ENCODE results near the gene ANKRD33.

ANKRD33 gene

DNA sequence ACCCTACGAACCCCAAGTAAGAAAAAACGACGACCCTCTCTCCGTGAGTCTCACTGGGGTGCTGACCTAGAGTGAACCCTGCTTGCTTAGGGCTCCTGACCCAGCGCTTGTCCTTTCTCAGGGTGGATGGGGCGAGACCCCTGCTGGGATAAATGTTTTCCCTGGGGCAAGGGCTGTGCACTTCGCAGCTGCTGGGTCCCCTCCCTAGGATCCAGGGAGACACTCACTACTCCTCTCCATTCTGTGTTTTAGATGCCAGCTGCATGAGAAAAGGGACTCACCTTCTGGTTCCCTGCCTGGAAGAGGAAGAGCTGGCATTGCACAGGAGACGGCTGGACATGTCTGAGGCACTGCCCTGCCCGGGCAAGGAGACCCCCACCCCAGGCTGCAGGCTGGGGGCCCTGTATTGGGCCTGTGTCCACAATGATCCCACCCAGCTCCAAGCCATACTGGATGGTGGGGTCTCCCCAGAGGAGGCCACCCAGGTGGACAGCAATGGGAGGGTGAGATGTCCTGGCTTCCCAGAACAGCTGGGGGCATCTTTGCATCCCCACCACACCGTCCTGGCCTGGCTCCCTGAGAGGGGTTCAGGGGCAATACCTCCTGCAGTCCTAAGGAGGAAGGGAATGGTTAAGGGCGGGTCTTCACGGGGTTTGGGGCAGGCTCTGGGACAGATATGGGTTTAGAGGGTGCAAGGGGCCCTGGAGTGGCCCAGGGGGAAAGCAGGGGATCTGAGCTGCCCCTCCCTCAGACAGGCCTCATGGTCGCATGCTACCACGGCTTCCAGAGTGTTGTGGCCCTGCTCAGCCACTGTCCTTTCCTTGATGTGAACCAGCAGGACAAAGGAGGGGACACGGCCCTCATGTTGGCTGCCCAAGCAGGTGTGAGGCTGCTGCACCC lies 663 bp downstream of the ANKRD33 start:
- no peak overlapping the region for H3K27ac ChIP-seq (ENCODE audit: low read length)
- no peak overlapping the region for H2AFZ ChIP-seq (ENCODE audit: low read length)
- no peak for DNase-seq

DNA sequence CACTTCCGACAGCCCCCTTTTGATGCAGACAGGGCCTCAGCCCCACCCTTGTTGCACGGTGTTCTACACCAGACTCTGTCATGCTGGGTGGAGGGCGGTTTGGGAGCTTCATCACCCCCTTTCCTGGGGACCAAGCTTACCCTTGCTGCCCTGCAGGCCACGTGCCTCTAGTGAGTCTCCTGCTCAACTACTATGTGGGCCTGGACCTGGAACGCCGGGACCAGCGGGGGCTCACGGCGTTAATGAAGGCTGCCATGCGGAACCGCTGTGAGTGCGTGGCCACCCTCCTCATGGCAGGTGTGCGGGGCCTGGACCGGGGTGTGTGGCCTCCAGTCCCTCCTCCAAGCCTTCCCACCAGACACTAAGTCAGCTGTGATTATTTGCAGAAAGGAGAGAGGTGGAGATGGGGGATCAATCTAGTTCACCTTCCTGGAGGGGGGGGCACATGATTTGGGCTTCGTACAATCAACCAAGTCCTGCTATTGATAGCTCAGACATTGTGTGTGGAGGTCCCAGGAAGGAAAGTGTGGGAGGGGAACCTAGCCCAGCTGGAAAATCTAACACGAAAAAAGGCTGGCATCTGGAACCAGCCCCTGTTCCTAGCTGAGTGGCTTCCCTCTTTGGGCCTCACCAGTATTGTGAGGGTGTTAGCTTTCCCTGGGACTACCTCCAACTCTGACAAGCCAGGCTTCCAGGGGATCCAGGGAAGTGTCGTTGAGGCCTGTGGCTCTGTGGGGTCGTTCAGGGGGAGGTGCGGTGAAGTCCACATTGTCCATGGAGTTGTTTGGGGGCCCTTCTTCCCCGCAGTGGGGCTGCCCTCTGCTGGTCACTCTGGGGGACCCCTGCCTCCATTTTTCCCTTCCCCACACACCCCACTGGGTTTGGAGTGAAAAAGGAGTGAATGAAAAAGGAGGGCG lies 1.6 kb downstream of the ANKRD33 start:
- no peaks in the 10 kb centered on the region for H3K36me3 ChIP-seq (replicated peaks; ENCODE audit: insufficient read depth, low read length)
- H3K27ac ChIP-seq (ENCODE audit: low read length): no peak overlapping the region
- H4K20me1 ChIP-seq (ENCODE audit: insufficient read depth, low read length): no peaks in the 10 kb centered on the region
- no peak overlapping the region for H3K4me3 ChIP-seq (ENCODE audit: low read length)
- no peaks in the 10 kb centered on the region for H3K9me3 ChIP-seq (replicated peaks; ENCODE audit: insufficient read depth, low read length)
- no peak overlapping the region for H3K4me2 ChIP-seq (ENCODE audit: low read depth, low read length)
- H3K4me1 ChIP-seq (ENCODE audit: low read length): peaks cover 10% of the 10 kb centered on the region
- H3K79me2 ChIP-seq (ENCODE audit: low read length): no peaks in the 10 kb centered on the region
- H3K9me2 ChIP-seq (replicated peaks; ENCODE audit: insufficient read depth, low read length): no peaks in the 10 kb centered on the region
- no peaks in the 10 kb centered on the region for H3K27me3 ChIP-seq (replicated peaks; ENCODE audit: insufficient read depth, low read length)
- H3F3A ChIP-seq (ENCODE audit: insufficient read depth, low read length): no peaks in the 10 kb centered on the region
- H2AFZ ChIP-seq (ENCODE audit: low read length): no peak overlapping the region
- no peak for TF ChIP-seq EZH2 (optimal IDR thresholded peaks at IDR 0.05; ENCODE audit: low read depth, low read length)
- TF ChIP-seq, protein P1, sequence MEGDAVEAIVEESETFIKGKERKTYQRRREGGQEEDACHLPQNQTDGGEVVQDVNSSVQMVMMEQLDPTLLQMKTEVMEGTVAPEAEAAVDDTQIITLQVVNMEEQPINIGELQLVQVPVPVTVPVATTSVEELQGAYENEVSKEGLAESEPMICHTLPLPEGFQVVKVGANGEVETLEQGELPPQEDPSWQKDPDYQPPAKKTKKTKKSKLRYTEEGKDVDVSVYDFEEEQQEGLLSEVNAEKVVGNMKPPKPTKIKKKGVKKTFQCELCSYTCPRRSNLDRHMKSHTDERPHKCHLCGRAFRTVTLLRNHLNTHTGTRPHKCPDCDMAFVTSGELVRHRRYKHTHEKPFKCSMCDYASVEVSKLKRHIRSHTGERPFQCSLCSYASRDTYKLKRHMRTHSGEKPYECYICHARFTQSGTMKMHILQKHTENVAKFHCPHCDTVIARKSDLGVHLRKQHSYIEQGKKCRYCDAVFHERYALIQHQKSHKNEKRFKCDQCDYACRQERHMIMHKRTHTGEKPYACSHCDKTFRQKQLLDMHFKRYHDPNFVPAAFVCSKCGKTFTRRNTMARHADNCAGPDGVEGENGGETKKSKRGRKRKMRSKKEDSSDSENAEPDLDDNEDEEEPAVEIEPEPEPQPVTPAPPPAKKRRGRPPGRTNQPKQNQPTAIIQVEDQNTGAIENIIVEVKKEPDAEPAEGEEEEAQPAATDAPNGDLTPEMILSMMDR (IDR thresholded peaks at IDR 0.05; ENCODE audit: low read length): peak; percentile 9; the same call in 1 of the 2 replicates
- H3K9ac ChIP-seq (ENCODE audit: low read length): no peak overlapping the region
- DNase-seq: no peak

More for the DNA sequence above, 663 bp downstream of the ANKRD33 start:
- no peak overlapping the region for H3K4me3 ChIP-seq (ENCODE audit: low read length)
- peaks cover 10% of the 10 kb centered on the region for H3K4me1 ChIP-seq (ENCODE audit: low read length)
- no peaks in the 10 kb centered on the region for H4K20me1 ChIP-seq (ENCODE audit: insufficient read depth, low read length)
- H3K27me3 ChIP-seq (replicated peaks; ENCODE audit: insufficient read depth, low read length): no peaks in the 10 kb centered on the region
- H3K9ac ChIP-seq (ENCODE audit: low read length): no peak overlapping the region
- no peaks in the 10 kb centered on the region for H3K79me2 ChIP-seq (ENCODE audit: low read length)
- H3K36me3 ChIP-seq (replicated peaks; ENCODE audit: insufficient read depth, low read length): no peaks in the 10 kb centered on the region
- H3F3A ChIP-seq (ENCODE audit: insufficient read depth, low read length): no peaks in the 10 kb centered on the region
- H3K9me3 ChIP-seq (replicated peaks; ENCODE audit: insufficient read depth, low read length): no peaks in the 10 kb centered on the region
- TF ChIP-seq EZH2phosphoT487 (IDR thresholded peaks at IDR 0.05; ENCODE audit: low read length) (no peak), EZH2 (optimal IDR thresholded peaks at IDR 0.05; ENCODE audit: low read depth, low read length) (no peak)
- TF ChIP-seq, protein P1 (IDR thresholded peaks at IDR 0.05; ENCODE audit: low read length): no peak
- no peak overlapping the region for H3K4me2 ChIP-seq (ENCODE audit: low read depth, low read length)
- no peaks in the 10 kb centered on the region for H3K9me2 ChIP-seq (replicated peaks; ENCODE audit: insufficient read depth, low read length)

DNA sequence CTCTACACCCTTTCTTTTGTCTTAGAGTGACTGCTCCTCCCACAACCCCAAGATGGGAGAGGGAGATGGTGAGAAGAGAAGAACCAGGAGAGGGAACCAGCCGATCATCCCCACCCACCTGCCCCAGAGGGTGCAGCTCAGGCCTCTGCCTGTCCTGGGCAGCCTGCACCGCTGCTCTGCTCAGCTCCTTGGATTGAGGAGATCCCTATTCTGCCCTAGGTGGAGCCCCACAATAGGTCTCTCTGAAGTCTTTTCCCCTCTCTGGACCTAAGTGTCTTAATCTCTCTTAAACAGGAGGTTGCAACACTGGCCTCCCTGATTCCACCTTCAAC lies 2.2 kb downstream of the ANKRD33 start:
- H3K9ac ChIP-seq (ENCODE audit: low read length): no peak overlapping the region
- no peaks in the 10 kb centered on the region for H4K20me1 ChIP-seq (ENCODE audit: insufficient read depth, low read length)
- DNase-seq: no peak
- H2AFZ ChIP-seq (ENCODE audit: low read length): no peak overlapping the region
- H3K4me1 ChIP-seq (ENCODE audit: low read length): peaks cover 10% of the 10 kb centered on the region
- TF ChIP-seq EZH2phosphoT487 (IDR thresholded peaks at IDR 0.05; ENCODE audit: low read length) (no peak), EZH2 (optimal IDR thresholded peaks at IDR 0.05; ENCODE audit: low read depth, low read length) (no peak)
- TF ChIP-seq, protein P1 (IDR thresholded peaks at IDR 0.05; ENCODE audit: low read length): no peak
- H3K79me2 ChIP-seq (ENCODE audit: low read length): no peaks in the 10 kb centered on the region
- no peaks in the 10 kb centered on the region for H3K9me3 ChIP-seq (replicated peaks; ENCODE audit: insufficient read depth, low read length)
- H3K4me2 ChIP-seq (ENCODE audit: low read depth, low read length): no peak overlapping the region
- H3F3A ChIP-seq (ENCODE audit: insufficient read depth, low read length): no peaks in the 10 kb centered on the region
- H3K27ac ChIP-seq (ENCODE audit: low read length): no peak overlapping the region
- H3K36me3 ChIP-seq (replicated peaks; ENCODE audit: insufficient read depth, low read length): no peaks in the 10 kb centered on the region
- H3K9me2 ChIP-seq (replicated peaks; ENCODE audit: insufficient read depth, low read length): no peaks in the 10 kb centered on the region
- H3K27me3 ChIP-seq (replicated peaks; ENCODE audit: insufficient read depth, low read length): no peaks in the 10 kb centered on the region
- no peak overlapping the region for H3K4me3 ChIP-seq (ENCODE audit: low read length)
